ENCODE data around the gene XPNPEP1.

Gene XPNPEP1

DNA sequence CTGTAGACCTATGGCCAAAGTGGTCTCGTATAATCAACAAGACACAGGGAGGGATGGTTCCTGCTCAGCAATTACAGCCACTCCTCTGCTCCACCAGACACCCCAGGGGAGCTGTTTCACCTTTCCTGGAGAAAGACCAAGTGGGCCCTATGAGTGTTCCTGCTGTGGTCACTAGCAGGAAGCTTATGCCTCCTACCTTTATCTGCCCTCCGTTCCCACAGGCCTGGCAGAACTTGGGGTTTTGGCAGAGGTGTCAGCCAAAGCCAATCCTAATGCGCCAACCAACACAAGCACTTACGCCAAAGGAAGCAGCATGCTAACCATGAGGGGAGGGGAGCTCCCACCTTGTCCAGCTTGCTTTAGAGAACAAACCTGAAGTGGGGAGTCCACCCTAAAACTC, 31.2 kb downstream of the XPNPEP1 start:
- no peak for DNase-seq

DNA sequence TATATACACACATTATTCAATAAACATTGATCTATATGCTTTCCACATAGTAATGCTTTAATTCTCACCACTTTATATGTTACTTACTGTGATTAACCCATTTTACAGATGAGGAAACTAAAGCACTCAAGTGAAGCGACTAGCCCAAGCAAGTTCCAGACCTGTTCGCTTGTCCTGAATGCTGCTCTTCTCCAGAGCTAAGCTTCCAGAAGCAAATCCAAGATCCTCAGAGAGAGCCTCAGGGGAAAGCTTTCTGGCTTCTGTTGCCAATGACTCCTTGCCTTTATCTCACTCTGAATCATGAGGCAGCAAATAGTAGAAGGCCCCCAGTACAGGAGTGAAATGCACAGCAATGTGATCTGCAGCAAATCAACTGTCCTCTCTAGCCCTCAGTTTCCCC, 32.2 kb downstream of the XPNPEP1 start:
- DNase-seq = no peak

DNA sequence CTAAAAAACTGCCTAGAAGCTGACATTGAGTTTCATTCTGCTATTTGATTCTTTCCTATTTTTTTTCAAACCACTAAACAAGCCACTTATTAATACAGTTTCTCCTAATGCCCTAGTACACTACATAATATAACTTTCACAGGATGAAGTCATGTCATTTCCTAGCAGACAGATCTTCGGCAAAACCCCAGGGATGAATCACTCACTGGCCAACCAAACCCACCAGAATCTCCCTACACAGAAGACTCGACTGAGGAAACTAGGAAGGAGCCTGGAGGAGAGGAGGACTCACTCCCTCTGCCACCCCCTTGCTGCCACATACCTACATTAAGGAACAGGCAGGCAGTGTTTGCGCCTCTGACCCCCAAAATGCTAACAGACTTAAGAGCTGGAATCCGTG, 33.4 kb downstream of the XPNPEP1 start:
- no peak for DNase-seq

DNA sequence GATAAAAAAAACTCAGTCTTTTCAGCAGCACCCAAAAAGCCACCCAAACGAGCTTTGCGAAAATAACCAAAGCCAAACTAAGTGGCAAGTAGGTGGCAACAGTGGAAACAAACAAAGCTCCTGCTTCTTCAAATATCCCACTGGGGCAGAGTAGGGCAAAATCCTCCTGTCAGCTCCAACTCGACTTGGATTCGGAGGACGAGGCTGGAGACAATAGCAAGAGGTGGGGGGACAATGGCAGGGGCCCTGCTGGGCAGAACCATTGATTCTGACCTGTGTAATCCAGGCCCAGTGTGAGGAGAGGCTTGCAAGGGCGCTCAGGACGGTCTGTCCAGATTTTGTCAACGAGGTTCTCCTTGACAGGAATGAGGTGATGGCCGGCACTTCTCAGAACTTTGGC, 35.5 kb downstream of the XPNPEP1 start:
- DNase-seq = no peak

DNA sequence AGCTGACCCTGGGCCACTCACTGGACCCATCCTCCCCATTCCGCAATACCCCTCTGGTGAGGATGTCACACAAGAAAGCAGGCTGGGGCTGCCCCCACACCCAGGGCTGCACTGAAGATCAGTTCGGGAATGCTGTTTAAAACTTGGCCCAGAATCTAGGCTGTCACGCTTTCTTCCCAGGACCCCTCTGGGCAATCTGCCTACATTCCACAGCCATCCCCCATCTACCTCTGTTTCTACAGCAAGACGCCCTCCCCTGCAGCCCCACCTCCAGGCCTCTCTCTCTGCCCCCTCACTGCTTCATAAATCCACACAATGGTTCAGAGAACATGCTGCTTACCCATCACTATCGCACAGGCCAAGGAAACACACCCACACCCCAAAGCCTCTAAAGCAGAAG, 36.1 kb downstream of the XPNPEP1 start:
- no peak for DNase-seq

DNA sequence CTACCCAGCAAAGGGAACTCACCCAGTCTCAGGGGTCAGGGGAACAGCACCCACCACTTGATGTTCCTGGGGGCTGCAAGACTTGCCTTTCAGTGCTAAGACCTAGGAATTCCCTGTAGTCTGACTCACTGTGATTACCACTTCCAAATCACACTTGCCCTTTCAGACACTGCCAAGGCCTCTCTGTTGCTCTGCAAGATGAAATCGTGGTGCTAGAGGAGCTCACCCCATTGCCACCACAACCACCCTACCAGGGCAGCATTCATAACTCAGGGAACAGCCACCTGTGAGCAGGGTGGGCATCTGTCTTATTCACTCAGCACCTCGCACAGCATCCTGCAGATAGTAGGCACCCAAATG, 36.5 kb downstream of the XPNPEP1 start:
- DNase-seq = no peak

DNA sequence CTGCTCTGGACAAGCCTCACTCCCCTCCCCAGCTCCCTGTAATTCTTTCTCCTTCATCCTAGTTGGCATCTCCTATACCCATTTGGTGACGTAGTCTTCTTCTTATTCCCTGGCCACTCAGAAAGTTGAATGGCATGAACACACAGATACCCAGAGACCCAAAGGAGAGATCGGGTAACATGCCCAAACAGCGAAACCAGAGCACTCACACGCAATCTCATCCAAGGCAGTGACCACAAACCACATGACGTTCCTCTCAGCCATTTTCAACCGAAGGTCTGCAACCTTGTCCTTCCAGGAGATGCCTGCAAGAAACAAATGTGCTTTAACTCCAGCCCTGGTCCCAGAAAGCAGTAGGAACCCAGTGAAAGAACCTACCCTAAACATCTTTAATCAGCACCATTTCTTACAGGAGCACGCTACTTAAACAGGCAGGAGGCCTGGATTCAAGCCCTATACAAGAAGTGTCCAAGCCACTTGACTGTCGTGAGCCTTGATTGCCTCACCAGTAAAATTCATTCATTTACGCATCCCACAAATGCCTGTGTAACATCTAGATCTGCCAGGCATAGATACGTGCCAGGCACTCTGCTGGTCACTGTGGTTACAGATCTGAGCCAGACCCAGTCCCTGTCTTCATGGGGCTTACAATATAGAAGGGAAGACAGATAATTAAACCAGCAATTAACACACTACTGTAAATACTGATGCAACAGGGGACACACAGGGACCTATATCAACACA, 37.1 kb downstream of the XPNPEP1 start:
- DNase-seq = no peak

DNA sequence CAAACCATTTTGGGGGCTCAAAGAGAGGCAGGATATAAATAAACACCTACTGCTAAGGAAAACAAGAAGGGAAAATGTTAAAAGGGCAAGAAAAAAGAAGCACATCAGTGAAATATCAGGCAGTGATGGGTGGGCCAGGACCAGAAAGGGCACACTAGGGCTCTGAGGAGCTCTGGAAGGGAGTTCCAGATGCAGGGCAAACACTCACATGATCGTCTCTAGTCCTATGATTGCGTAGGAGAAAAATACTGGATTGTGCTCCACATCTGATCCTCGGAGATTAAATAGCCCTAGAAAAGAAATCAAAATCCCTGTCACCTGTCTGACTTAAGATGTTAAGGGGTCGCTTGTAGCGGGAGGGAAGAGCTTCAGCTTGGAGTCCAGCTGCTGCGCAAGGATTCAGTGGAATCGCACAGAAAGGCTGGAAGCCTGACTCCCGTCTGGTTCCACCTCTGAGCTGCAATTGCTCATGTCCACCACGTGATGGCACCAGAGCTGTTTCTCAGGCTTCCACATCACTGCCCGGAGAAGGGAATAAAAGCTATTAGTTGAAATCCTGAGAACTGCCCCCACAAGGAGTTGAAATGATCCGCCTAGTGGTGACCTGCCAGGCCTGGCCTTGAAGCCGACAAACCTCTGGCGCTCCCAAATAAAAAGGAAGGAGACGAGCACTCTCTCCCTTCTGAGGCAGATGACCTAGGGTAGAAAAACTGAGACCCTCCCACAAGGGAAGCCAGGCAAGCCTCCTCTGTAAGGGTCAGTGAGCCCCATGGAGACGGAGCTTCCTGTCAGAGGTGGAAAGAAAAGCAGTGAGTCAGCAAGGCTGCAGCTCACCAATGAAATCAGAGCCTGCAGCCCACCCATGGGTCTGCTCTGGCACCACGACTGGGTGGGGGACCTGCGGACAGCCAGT, 39.2 kb downstream of the XPNPEP1 start:
- peak; percentile 92 for DNase-seq

DNA sequence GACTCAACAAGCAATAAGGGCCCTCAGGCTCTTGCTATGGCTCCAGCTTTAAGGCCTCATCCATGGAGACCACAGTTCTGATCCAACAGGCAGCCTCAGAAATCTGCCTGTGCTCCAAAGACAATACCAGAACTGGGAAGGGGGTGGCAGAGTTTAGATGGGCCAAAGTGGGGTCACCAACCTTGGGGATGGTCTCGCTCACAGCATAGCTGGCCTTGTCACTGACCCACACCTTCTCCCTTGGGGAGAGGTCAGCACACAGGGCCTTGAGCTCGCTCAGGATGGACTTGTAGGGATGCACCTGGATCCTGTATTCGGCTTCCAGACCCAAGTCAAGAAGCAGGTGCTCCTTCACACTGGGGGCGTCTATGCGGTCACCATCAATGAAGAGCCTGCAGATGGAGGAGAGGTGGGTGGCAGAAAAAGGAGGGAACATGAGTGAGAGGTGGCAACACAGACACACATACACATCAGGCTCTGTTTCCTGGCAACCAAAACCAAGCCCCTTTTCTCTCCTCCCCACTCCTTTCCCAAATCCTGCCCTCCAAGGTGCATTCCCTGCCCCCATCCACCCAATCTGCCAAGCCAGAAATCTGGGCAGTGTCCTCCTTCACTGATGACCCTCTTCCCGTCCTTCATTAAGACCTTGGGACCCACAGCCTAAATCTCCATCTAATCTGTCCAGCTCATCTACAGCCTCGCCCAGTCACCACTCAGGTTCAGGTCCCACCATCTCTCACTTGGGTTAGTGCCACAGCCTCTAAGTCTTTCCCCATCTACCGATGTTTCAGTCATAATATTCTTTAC, 40.9 kb downstream of the XPNPEP1 start:
- DNase-seq = no peak

DNA sequence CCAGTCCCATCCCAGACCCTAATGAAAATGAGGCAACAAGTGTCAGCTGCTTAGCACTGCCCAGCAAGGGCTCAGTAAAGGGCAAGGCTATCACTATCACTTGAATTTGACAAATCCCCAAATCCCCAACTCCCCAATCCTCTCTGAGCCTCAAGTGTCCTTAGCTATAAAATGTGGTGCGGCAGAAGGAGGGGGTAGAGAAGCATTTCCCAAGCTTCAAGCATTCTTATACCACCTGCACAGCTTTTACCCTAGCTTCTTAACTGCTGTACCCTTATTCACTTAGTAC, 41.6 kb downstream of the XPNPEP1 start:
- DNase-seq = no peak

DNA sequence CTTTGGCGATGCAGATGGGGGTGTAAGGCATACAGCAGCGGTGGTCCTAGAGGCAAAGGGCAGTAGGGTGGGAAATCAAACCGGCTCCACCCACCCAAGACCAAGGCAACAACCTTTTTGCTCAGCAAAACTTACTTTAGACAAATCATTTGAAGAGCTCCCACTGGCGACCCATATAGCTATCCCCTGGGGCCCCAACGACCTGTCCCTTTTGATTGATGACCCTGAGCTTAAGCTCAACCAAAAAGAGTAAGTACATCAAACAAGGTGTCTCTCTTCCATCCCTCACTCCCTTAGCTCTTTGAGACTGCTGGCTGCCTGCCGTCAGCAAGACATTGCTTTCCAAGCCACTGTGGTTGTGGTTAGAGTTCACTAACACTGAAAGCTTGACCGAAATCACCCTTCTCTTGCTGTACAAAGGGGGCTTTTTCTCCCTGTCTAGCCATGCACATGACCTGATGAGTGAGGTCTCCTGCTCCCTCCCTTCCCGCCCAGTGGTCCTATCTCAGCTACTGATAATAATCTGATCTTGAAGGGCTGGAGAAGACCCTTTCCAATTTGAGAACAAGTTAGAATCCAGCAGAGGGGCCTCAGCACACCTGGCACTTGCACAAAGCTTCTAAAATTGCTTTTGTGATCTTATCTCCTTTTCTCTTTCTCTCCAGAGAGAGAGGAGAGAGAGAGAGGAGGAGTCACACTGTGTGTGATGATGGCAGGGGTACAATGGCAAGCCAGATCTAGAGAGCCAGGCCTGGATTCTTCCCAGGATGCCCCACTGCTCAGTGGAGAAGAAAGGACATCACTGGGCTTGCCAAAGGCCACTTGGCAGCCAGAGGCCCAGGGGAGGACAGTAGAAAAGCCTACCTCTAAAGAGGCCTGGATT, 42.2 kb downstream of the XPNPEP1 start:
- DNase-seq = no peak

DNA sequence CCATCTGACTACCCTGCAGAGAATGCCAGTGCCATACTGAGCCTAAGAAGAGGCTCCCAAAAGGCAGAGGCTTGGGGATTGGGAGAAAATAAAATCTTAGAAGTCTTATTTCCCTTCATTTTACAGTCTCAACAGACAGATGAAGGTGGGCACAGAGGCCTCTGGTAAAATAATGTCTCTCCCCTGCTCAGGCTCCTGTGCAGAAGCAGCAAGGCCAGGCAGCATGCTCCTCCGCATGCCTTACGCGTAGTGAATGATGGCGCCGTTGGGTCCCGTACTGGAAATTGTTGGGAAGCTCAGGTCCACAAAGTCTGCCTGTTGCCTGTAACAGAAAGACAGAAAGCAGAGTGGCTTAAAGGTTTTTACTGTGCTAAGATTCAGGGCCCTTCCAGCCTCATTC, 45.8 kb downstream of the XPNPEP1 start:
- DNase-seq = no peak

DNA sequence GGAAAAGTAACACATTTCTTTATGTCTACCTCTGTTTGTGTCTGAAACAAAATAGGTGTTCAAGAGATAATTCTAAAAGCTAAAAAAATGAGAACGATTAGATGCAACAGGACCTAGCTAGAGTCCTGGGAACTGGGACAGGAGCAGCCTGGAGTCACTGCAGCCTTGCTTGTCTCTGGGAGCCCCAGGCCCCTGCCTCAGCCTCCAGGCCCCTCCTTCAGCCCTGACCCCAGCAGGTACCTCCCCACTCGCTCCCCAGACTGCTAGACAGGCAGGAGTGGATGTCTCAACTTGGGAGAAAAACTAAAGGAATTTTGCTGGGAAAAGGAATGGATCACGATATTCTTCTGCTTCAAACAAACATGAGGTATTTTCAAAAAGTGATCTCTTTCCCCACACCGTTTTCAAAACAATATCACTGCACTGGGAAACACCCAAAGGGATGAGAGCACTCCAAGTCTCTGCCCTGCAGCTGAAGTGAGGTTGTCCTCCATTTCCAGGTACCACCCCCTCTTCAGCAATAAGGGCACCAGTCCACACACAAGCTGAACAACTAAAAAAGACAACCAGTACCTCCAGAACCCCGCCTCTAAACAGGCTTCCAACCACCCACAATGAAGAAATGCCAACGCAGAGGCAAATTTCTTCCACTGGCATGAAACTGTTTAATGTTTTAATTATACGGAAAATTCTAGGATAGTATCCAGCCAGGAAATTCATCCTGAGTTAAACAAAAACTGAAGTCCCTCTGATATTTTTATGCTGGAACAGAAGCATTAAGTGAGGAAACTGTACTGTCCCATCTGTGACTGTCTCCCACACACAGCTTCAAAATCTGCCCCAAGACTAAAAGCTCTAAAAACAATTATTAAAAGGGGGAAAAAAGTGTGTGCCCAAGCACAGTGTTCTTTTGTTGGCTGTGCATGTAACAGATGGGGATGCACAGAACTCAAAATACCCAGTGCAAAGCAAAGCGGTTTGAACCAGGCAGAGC, 47.2 kb downstream of the XPNPEP1 start:
- no peak for DNase-seq

DNA sequence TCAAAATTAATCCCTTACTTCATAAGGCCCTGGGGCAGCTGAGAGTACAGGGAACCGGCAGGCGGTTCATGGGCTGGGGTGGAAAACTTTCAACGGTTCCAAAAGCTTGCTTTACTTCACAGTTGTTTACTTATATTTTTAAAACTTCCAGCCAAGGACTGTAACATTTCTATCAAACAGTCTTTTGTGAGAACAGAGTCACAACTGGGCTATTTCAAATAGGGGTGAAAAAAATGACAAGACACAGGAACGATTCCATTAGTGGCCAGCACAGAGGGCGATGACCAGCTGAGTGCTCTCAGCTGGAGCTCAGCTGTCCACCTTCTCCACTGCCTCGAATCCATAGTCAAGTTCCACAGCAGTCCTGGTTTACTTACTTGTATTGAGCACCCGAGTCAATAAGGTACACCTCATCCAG, 48.2 kb downstream of the XPNPEP1 start:
- DNase-seq = no peak

DNA sequence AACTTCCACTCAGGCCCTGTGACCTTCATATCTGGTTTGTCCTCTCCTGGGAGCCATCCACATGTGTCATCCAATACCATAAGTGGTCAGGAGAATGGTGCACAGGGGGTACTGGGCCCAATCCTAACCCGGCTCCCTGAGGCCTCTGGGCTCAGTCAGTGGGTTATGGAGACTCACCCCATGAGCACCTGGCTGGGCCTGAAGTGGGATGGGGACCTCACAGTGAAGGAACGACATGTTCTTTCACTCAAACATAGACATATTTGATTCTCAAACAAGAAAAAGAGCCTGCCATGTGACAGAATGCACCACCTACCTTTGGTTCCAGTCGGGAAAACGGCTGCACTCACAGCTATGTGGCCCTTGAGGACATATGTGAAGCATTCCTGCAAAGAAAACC, 51.8 kb downstream of the XPNPEP1 start:
- no peak for DNase-seq

DNA sequence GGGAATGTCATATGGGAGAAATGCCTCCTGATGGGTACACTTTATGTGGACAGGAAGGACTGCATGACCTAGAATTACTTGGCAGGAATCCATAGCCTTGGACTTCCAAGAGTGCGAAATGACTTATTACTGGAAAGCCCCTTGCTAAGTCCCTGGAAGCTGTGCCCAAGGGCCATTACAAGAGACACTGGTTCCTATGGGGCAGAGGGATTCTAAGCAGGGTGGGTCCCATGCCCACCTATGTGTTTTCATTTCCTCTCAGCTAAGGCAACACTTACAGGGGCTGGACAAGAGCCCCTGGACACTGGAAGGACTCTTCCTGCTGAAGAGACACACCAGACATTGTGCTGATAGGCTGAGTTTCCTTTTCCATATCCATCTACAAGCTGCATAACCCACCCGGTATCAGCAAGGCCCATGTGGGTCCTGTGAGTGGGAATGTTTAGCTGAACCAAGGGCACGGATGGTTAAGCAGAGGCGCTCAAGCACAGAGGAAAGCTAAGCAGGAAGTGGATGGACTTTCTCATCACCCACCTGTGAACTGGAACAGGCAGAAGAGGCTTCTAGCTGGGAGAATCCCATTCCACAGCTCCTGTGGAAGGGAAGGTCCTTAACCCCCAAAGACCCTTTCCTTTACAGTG, 56.2 kb downstream of the XPNPEP1 start:
- peak; percentile 5 for DNase-seq

DNA sequence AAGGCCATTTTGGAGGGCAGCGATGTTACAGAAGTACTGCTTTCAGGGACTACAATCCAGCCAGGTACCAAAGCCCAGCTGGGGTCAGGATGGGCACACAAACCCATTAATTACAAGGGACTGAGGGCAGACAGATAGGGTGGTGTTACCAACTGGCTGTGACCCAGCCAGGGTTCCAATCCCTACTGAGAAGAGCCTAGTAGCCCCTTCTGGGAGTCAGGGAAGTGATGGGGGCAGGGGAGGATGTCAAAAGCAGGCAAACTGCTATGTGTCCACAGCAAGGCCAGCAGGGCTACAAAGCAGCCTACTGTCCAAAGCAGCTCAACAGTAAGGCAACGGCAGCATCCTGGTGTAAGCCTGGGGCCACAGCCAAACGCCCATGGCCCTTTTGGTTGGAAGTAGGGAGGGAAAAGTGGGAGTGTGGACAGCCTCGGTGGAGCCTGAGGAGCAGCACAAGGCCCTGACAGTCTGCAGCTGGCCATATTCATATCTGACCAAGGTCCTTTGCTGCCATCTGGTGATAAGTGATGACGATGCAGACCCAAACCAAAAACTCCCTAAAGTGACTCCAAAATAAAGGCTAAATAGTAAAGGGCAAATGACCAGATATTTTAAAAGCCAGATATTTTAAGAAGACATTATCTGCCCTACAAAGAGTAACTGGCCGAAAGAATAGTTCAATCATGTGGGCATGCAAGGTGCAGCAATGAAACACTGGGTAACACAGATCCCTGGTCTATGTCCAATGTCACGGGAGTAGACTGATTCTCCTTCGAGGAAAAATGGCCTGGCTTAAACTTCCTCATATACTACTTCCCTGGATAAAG, 56.9 kb downstream of the XPNPEP1 start:
- peak; percentile 51 for DNase-seq

DNA sequence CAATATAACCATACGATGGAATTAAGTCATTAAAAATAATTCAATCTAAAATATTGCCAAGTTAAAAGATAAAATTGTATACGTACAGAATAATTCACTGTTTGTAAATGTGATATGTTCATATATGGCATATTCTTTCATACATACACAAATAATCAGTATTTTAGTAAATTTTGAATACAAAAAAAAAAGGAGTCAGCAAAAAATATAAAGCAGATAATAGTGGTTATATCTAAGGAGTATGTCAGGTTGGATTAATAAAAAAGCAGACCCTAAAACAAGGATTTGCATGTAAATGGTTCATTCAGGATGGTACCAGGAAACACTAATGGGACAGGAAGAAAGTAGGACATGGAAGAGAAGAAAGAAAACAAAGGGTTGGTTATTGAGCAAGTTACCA, 59.5 kb downstream of the XPNPEP1 start:
- no peak for DNase-seq

DNA sequence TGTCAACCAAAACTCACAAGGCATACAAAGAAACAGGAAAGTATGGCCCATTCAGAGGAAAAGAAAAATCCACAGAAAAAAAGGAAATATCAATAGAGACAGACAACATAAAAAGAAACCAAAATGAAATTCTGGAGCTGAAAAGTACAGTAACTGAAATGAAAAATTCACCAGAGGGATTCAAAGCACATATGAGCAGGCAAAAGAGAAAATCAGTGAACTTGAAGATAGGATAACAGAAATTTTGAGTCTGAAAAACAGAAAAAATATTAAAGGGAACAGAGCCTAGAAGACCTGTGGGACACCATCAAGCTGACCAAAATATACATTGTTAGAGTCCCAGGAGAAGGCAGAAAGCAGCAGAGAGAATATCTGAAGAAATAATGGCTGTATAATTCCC, 60.6 kb downstream of the XPNPEP1 start:
- DNase-seq = no peak

DNA sequence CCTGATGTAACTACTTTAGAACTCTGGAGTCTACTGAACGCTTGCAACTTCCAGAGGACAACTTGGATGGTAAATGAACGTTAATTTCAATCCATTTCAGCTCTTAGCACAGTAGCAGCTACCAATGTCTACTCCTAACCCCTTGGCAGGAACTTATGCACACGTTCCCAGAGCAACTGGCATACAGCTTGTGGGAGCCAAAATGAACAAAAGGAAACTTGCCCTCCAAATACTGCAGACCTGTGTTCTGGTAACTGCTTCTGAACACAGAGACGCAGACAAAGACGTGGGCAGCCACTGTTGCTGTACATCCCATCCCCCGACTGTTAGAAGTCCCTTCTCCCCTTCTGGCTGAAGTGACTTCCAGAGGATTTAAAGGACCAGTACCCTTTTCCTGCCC, 61.3 kb downstream of the XPNPEP1 start:
- no peak for DNase-seq
